ENCODE measurements around the gene RMND5B.
"Not testable (repeated sequence)": the region's sequence is repeated elsewhere in the genome, so short reads cannot be mapped to it uniquely, and the experiment has no call there.

The RMND5B gene

DNA sequence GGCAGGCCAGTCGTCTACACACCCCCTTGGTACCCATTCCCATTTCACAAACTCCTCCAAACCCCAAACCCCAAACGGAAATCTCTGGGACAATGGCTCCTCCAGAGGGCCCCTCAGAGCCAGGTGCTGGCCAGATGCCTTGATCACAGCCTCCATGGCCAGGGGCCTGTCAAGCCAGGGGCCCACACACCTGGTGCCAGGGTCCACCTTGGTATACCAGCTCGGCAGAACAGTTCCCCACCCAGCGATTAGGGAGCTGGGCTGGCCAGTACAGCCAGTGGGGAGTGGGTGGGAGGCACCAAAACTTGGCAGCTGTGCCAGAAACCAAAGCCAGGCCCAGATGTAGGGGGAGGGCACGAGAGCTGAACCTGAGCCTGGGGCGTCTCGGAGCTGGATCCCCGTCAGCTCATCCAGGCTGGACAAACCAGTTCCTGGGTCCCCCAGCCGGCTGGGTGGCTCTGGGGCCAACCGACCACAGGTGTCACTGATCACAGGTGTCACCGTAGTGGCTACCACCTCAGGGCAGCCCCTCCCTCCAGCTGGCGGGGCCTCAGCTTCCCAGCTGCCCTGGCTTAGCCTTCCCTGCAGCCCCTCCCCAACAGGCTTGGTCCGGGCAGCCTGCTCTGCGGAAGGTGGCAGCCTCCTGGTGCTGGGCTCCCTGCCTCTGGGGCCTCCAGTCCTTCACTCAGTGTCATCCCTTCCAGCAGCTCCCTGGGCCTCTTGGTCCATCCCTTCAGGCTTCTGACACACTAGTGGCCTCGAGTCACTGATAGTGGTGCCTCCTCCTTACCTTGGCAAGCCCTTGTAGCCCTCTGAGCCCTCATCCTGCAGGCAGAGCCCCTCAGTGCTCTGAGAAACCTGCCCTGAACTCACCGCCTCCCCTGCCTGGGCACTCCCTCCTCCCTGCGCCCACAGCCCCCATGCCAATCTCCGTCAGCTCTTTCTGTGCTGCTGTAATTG lies 6.6 kb upstream of the RMND5B start:
- Histone ChIP-seq H3K4me3 (ENCODE audit: low read length) (no peak overlapping the region), H3K9ac (ENCODE audit: low read length) (no peak overlapping the region), H3K9me3 (replicated peaks; ENCODE audit: insufficient read depth, low read length) (no peaks in the 10 kb centered on the region), H3K79me2 (ENCODE audit: low read length) (peaks cover 9% of the 10 kb centered on the region), H4K20me1 (ENCODE audit: insufficient read depth, low read length) (no peaks in the 10 kb centered on the region), H3K4me2 (ENCODE audit: low read depth, low read length) (no peak overlapping the region), H3K4me1 (ENCODE audit: low read length) (peaks cover 14% of the 10 kb centered on the region), H3K36me3 (replicated peaks; ENCODE audit: insufficient read depth, low read length) (no peaks in the 10 kb centered on the region), H3F3A (ENCODE audit: insufficient read depth, low read length) (0 out of 2 replicates have a peak, but pooled peaks cover 4% of the 10 kb centered on the region), H2AFZ (ENCODE audit: low read length) (no peak overlapping the region), H3K9me2 (replicated peaks; ENCODE audit: insufficient read depth, low read length) (no peaks in the 10 kb centered on the region), H3K27me3 (replicated peaks; ENCODE audit: insufficient read depth, low read length) (no peaks in the 10 kb centered on the region), H3K27ac (ENCODE audit: low read length) (no peak overlapping the region)
- DNase-seq = no peak
- no peak for TF ChIP-seq EZH2 (optimal IDR thresholded peaks at IDR 0.05; ENCODE audit: low read depth, low read length)
- TF ChIP-seq EZH2phosphoT487 (IDR thresholded peaks at IDR 0.05; ENCODE audit: low read length) = no peak
- TF ChIP-seq, protein P1, sequence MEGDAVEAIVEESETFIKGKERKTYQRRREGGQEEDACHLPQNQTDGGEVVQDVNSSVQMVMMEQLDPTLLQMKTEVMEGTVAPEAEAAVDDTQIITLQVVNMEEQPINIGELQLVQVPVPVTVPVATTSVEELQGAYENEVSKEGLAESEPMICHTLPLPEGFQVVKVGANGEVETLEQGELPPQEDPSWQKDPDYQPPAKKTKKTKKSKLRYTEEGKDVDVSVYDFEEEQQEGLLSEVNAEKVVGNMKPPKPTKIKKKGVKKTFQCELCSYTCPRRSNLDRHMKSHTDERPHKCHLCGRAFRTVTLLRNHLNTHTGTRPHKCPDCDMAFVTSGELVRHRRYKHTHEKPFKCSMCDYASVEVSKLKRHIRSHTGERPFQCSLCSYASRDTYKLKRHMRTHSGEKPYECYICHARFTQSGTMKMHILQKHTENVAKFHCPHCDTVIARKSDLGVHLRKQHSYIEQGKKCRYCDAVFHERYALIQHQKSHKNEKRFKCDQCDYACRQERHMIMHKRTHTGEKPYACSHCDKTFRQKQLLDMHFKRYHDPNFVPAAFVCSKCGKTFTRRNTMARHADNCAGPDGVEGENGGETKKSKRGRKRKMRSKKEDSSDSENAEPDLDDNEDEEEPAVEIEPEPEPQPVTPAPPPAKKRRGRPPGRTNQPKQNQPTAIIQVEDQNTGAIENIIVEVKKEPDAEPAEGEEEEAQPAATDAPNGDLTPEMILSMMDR (IDR thresholded peaks at IDR 0.05; ENCODE audit: low read length) = no peak

DNA sequence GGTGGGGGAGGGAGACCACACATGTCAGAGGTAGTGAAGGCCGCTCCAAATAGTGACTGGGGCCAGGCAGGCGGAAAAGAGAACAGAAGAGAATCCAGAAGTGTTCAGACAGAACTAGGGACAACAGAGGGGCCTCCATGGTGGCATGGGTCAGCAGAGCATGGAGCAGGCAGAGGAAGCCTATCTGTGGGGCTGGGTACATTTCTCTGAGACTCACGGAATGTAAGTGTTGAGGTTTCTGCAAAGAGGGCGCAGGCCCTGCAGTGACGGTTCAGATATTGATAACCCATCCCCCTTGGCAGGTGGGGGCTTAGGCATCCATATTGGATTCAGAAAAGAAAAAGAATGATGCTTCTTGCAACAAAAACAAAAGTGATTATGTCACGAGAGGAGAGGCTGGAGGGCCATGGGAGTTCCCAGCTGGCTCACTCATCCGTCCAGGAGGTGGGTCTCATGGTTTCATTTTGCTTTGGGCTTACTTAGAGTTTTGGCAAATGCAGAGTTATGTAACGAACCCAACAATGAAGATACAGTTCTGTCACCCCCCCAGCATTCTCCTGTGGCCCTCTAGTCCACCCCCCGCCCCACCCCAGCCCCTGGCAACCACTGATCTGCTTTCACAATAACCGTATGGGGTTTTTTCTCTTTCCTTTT lies 5.4 kb upstream of the RMND5B start:
- H3K27me3 ChIP-seq (replicated peaks; ENCODE audit: insufficient read depth, low read length) = no peaks in the 10 kb centered on the region
- no peak overlapping the region for H3K27ac ChIP-seq (ENCODE audit: low read length)
- H3K9me3 ChIP-seq (replicated peaks; ENCODE audit: insufficient read depth, low read length) = no peaks in the 10 kb centered on the region
- H3K79me2 ChIP-seq (ENCODE audit: low read length) = peaks cover 9% of the 10 kb centered on the region
- H4K20me1 ChIP-seq (ENCODE audit: insufficient read depth, low read length) = no peaks in the 10 kb centered on the region
- H3K4me1 ChIP-seq (ENCODE audit: low read length) = peaks cover 13% of the 10 kb centered on the region
- no peak overlapping the region for H3K4me3 ChIP-seq (ENCODE audit: low read length)
- no peaks in the 10 kb centered on the region for H3K9me2 ChIP-seq (replicated peaks; ENCODE audit: insufficient read depth, low read length)
- H3K36me3 ChIP-seq (replicated peaks; ENCODE audit: insufficient read depth, low read length) = no peaks in the 10 kb centered on the region
- no peak overlapping the region for H3K4me2 ChIP-seq (ENCODE audit: low read depth, low read length)
- H2AFZ ChIP-seq (ENCODE audit: low read length) = no peak overlapping the region
- H3K9ac ChIP-seq (ENCODE audit: low read length) = no peak overlapping the region
- no peak for TF ChIP-seq EZH2 (optimal IDR thresholded peaks at IDR 0.05; ENCODE audit: low read depth, low read length)
- TF ChIP-seq, protein P1 (IDR thresholded peaks at IDR 0.05; ENCODE audit: low read length) = no peak
- H3F3A ChIP-seq (ENCODE audit: insufficient read depth, low read length) = 0 out of 2 replicates have a peak, but pooled peaks cover 4% of the 10 kb centered on the region
- DNase-seq = no peak

DNA sequence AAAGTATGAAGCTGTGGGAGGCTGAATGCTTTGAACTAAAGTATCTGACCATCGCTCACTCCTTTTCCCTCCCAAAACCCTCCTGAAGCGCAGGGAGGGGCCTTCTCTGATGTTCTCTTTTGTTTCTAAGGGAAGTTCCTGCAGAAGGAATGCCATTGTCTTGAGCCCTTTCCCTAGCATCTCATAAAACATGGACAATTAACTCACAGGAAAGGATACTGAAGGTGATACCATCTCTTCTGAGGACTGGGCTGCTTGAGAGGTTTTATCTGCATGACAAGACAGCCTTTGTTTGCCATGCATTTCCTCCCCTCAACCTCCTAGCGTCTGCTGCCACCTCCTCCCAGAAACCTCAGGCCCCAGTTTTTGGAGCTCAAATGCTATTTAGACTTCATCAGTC lies 4.3 kb upstream of the RMND5B start:
- no peak for DNase-seq
- TF ChIP-seq EZH2 (optimal IDR thresholded peaks at IDR 0.05; ENCODE audit: low read depth, low read length) (no peak), EZH2phosphoT487 (IDR thresholded peaks at IDR 0.05; ENCODE audit: low read length) (no peak)
- TF ChIP-seq, protein P1 (IDR thresholded peaks at IDR 0.05; ENCODE audit: low read length) = no peak
- H2AFZ ChIP-seq (ENCODE audit: low read length) = no peak overlapping the region
- H3K79me2 ChIP-seq (ENCODE audit: low read length) = peaks cover 15% of the 10 kb centered on the region
- H4K20me1 ChIP-seq (ENCODE audit: insufficient read depth, low read length) = no peaks in the 10 kb centered on the region
- H3K4me2 ChIP-seq (ENCODE audit: low read depth, low read length) = no peak overlapping the region
- H3K36me3 ChIP-seq (replicated peaks; ENCODE audit: insufficient read depth, low read length) = no peaks in the 10 kb centered on the region
- no peak overlapping the region for H3K9ac ChIP-seq (ENCODE audit: low read length)
- no peaks in the 10 kb centered on the region for H3K9me2 ChIP-seq (replicated peaks; ENCODE audit: insufficient read depth, low read length)
- H3K9me3 ChIP-seq (replicated peaks; ENCODE audit: insufficient read depth, low read length) = no peaks in the 10 kb centered on the region
- H3K27me3 ChIP-seq (replicated peaks; ENCODE audit: insufficient read depth, low read length) = no peaks in the 10 kb centered on the region
- H3K27ac ChIP-seq (ENCODE audit: low read length) = no peak overlapping the region
- H3F3A ChIP-seq (ENCODE audit: insufficient read depth, low read length) = 0 out of 2 replicates have a peak, but pooled peaks cover under 1% of the 10 kb centered on the region
- H3K4me3 ChIP-seq (ENCODE audit: low read length) = no peak overlapping the region
- H3K4me1 ChIP-seq (ENCODE audit: low read length) = peaks cover 6% of the 10 kb centered on the region

DNA sequence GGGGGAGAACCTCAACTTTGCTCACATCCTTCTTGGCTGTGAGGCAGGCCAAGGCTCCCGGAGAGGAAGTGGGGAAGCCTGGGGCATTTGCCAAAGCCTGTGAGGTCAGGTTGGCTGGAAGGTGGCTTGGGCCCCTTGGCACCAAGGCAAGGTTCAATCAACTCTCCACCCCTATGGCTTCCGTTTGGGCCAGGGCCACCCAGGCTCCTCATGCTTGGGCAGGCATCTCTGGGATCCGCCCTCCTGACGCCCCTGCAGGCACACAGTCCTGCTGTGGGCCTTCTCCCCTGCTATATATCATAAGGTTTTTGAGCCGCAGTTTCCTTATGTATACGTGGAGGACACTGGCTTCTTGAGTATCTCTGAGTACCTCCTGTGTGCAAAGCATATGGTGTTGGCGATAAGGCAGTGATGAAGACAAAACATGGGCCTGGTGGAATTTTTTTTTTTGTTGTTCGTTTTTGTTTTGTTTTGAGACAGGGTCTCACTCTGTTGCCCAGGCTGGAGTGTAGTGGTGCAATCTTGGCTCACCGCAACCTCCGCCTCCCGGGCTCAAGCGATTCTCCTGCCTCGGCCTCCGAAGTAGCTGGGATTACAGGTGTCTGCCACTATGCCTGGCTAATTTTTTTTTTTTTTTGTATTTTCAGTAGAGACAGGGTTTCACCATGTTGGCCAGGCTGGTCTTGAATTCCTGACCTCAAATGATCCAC lies 3.4 kb upstream of the RMND5B start:
- not testable (repeated sequence) for H4K20me1 ChIP-seq (ENCODE audit: insufficient read depth, low read length); H2AFZ ChIP-seq (ENCODE audit: low read length); H3K9me3 ChIP-seq (replicated peaks; ENCODE audit: insufficient read depth, low read length); H3K9ac ChIP-seq (ENCODE audit: low read length); H3K27me3 ChIP-seq (replicated peaks; ENCODE audit: insufficient read depth, low read length); H3K4me3 ChIP-seq (ENCODE audit: low read length); H3K4me1 ChIP-seq (ENCODE audit: low read length); H3K9me2 ChIP-seq (replicated peaks; ENCODE audit: insufficient read depth, low read length); DNase-seq; H3K27ac ChIP-seq (ENCODE audit: low read length); H3K4me2 ChIP-seq (ENCODE audit: low read depth, low read length); H3F3A ChIP-seq (ENCODE audit: insufficient read depth, low read length); H3K36me3 ChIP-seq (replicated peaks; ENCODE audit: insufficient read depth, low read length)
- peaks cover 17% of the 10 kb centered on the region for H3K79me2 ChIP-seq (ENCODE audit: low read length)
